ENCODE data around the gene ZNF490.
"Not testable (repeated sequence)": the region's sequence is repeated elsewhere in the genome, so short reads cannot be mapped to it uniquely, and the experiment has no call there.

ZNF490 gene

DNA sequence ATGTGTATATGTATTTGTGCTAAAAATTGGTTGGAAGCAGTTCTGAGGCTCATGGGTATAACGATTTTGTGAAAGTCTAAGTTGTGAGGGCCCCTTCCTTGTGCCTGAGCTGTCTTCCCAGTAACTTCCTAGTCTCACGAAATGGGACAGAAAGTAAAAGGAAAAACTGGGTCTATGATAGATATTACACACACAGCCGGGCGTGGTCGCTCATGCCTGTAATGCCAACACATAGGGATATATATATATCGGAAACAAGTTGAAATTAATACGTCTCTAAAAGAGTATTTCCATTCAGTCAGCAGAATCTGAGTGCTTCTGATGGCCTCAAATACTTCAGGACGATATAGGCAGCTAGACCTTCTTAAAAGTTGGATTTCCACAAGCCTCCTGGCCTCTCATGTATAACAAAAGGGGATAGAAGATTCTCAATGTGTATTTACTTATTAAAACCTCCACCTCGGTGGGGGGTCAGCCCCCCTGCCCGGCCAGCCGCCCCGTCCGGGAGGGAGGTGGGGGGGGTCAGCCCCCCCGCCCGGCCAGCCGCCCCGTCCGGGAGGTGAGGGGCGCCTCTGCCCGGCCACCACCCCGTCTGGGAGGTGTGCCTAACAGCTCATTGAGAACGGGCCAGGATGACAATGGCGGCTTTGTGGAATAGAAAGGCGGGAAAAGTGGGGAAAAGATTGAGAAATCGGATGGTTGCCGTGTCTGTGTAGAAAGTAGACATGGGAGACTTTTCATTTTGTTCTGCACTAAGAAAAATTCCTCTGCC lies 10.8 kb upstream of the ZNF490 start:
- H3K4me3 ChIP-seq (ENCODE audit: low read length in 2 of 2); H3K4me1 ChIP-seq (ENCODE audit: control insufficient read depth, insufficient read depth, low read length); H3K9ac ChIP-seq (ENCODE audit: low read length in 2 of 2); H3K27ac ChIP-seq (ENCODE audit: low read length); H3K9me3 ChIP-seq (ENCODE audit: control insufficient read depth in 2 of 2, low read length in 2 of 2); H3K36me3 ChIP-seq (ENCODE audit: control insufficient read depth in 2 of 2, insufficient read depth in 2 of 2, low read length in 2 of 2); H3K27me3 ChIP-seq (ENCODE audit: control insufficient read depth in 1 of 2, insufficient read depth in 2 of 2, low read length in 2 of 2): not testable (repeated sequence)

DNA sequence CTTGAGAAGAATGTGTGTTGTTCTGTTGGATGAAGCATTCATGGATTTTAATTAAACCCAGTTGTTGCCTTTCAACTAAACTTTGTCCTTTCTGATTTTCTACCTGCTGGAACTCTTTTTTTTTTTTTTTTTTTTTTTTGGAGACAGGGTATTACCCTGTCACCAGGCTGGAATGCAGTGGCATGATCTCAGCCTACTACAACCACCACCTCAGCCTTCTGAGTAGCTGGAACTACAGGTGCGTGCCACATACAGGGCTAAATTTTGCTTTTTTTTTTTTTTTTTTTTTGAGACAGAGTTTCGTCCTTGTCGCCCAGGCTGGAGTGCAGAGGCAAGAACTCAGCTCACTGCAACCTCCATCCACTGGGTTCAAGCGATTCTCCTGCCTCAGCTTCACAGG lies 7.0 kb upstream of the ZNF490 start:
- H3K9ac ChIP-seq (ENCODE audit: low read length in 2 of 2): no peak overlapping the region
- no peak overlapping the region for H3K27ac ChIP-seq (ENCODE audit: low read length)
- H3K4me1 ChIP-seq (ENCODE audit: control insufficient read depth, insufficient read depth, low read length): peaks cover 6% of the 10 kb centered on the region
- no peak overlapping the region for H3K4me3 ChIP-seq (ENCODE audit: low read length in 2 of 2)
- no peaks in the 10 kb centered on the region for H3K27me3 ChIP-seq (ENCODE audit: control insufficient read depth in 1 of 2, insufficient read depth in 2 of 2, low read length in 2 of 2)
- H3K36me3 ChIP-seq (ENCODE audit: control insufficient read depth in 2 of 2, insufficient read depth in 2 of 2, low read length in 2 of 2): peaks cover 8 to 11% of the 10 kb centered on the region in 2 donors
- no peaks in the 10 kb centered on the region for H3K9me3 ChIP-seq (ENCODE audit: control insufficient read depth in 2 of 2, low read length in 2 of 2)

DNA sequence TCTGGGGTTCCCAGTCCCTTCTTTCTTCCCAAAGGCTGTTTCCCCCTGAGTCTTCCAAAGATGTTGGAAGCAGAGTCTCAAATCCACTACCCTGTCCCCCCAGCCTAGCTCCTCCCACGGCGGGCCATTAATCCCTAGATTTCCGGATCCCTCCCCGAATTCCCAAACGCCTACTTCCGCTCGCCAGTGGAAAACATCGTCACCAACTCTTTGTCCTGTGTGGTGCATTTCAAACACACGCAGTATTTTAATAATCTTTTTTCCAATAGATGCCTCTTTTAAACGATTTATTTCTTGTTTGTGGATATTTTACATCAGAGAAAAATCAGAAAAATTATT lies 717 bp upstream of the ZNF490 start:
- Histone ChIP-seq H3K27ac (ENCODE audit: low read length) (peak overlapping the region; percentile 98), H3K9me3 (ENCODE audit: control insufficient read depth in 2 of 2, low read length in 2 of 2) (no peaks in the 10 kb centered on the region), H3K4me3 (ENCODE audit: low read length in 2 of 2) (peak overlapping the region; percentile 94 to 100), H3K27me3 (ENCODE audit: control insufficient read depth in 1 of 2, insufficient read depth in 2 of 2, low read length in 2 of 2) (no peaks in the 10 kb centered on the region), H3K9ac (ENCODE audit: low read length in 2 of 2) (peak overlapping the region; percentile 93 to 99), H3K4me1 (ENCODE audit: control insufficient read depth, insufficient read depth, low read length) (peaks cover 16% of the 10 kb centered on the region), H3K36me3 (ENCODE audit: control insufficient read depth in 2 of 2, insufficient read depth in 2 of 2, low read length in 2 of 2) (peaks cover 12 to 16% of the 10 kb centered on the region in 2 donors)

DNA sequence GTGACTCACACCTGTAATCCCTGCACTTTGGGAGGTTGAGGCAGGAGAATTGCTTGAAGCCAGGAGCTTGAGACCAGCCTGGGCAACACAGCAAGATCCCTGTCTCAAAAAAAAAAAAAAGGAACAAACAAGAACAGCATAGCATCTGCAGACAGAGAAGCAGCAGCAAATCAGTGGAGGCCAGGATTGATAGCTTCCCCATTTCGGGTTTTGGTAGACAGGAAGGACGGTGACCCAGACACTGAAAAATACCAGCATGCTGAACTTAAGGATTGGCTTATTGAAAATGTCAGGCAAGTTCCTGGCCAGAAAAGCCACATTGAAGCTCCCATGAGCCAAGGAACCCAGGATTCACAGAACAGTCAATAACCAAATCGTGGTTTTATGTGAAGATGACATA lies 3.0 kb downstream of the ZNF490 start:
- no peaks in the 10 kb centered on the region for H3K9me3 ChIP-seq (ENCODE audit: control insufficient read depth in 2 of 2, low read length in 2 of 2)
- H3K4me1 ChIP-seq (ENCODE audit: control insufficient read depth, insufficient read depth, low read length): peaks cover 10% of the 10 kb centered on the region
- H3K9ac ChIP-seq (ENCODE audit: low read length in 2 of 2): no peak overlapping the region
- no peak overlapping the region for H3K27ac ChIP-seq (ENCODE audit: low read length)
- peaks cover 4 to 10% of the 10 kb centered on the region in 2 donors for H3K36me3 ChIP-seq (ENCODE audit: control insufficient read depth in 2 of 2, insufficient read depth in 2 of 2, low read length in 2 of 2)
- H3K27me3 ChIP-seq (ENCODE audit: control insufficient read depth in 1 of 2, insufficient read depth in 2 of 2, low read length in 2 of 2): no peaks in the 10 kb centered on the region
- H3K4me3 ChIP-seq (ENCODE audit: low read length in 2 of 2): no peak overlapping the region

DNA sequence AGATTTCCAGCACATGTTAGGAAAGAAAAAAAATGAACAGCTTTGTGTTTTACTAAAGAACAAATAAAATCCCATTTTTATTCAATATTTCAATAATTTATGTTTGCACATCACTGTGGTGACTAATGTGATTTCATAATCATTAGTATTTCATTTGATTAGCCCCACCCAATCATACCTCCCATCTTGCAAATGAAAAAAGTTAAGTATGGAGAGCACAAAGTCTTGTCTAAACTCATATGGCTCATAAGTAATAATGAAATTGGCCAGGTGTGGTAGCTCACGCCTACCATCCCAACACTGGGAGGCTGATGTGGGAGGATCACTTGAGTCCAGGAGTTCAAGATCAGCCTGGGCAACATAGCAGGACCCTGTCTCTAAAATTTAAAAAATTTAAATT lies 3.8 kb downstream of the ZNF490 start:
- Histone ChIP-seq H3K4me1 (ENCODE audit: control insufficient read depth, insufficient read depth, low read length) (peaks cover 5% of the 10 kb centered on the region), H3K27ac (ENCODE audit: low read length) (no peak overlapping the region), H3K36me3 (ENCODE audit: control insufficient read depth in 2 of 2, insufficient read depth in 2 of 2, low read length in 2 of 2) (peaks cover 4 to 10% of the 10 kb centered on the region in 2 donors), H3K9me3 (ENCODE audit: control insufficient read depth in 2 of 2, low read length in 2 of 2) (no peaks in the 10 kb centered on the region), H3K27me3 (ENCODE audit: control insufficient read depth in 1 of 2, insufficient read depth in 2 of 2, low read length in 2 of 2) (no peaks in the 10 kb centered on the region), H3K9ac (ENCODE audit: low read length in 2 of 2) (no peak overlapping the region), H3K4me3 (ENCODE audit: low read length in 2 of 2) (no peak overlapping the region)

DNA sequence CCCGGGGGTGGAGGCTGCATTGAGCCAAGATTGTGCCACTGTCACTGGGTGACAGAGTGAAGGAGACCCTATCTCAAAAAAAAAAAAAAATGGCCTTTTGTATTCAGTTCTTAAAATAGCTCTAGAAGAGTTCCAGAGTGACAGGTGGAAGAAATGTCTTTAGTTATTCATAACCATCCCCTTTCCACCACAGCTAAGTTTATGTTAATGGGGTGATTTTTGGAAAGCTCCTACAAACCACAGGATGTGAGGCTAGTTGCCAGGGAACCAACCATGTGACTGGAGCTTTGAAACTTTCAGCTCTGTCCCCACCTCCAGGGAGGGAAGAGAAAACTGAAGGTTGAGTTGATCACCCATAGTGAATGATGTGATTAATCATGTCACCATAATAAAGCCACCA lies 6.9 kb downstream of the ZNF490 start:
- H3K27me3 ChIP-seq (ENCODE audit: control insufficient read depth in 1 of 2, insufficient read depth in 2 of 2, low read length in 2 of 2): no peaks in the 10 kb centered on the region
- peaks cover 1 to 16% of the 10 kb centered on the region in 2 donors for H3K36me3 ChIP-seq (ENCODE audit: control insufficient read depth in 2 of 2, insufficient read depth in 2 of 2, low read length in 2 of 2)
- H3K27ac ChIP-seq (ENCODE audit: low read length): no peak overlapping the region
- no peak overlapping the region for H3K9ac ChIP-seq (ENCODE audit: low read length in 2 of 2)
- no peaks in the 10 kb centered on the region for H3K9me3 ChIP-seq (ENCODE audit: control insufficient read depth in 2 of 2, low read length in 2 of 2)
- H3K4me1 ChIP-seq (ENCODE audit: control insufficient read depth, insufficient read depth, low read length): no peaks in the 10 kb centered on the region
- H3K4me3 ChIP-seq (ENCODE audit: low read length in 2 of 2): no peak overlapping the region

DNA sequence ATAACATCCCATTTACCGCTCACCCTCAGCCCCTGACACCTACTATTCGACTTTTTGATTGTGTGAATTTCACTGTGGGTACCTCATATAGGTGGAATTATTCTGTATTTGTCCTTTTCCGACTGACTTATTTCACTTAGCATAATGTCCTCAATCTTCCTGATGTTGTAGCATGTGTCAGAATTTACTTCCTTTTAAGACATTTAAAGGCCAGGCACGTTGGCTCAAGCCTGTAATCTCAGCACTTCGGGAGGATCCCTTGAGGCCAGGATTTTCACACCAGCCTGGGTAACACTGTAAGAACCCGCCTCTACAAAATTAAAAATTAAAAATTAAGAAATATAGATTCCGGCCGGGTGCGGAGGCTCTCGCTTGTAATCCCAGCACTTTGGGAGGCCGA lies 13.0 kb downstream of the ZNF490 start:
- no peak overlapping the region for H3K9ac ChIP-seq (ENCODE audit: low read length in 2 of 2)
- H3K4me1 ChIP-seq (ENCODE audit: control insufficient read depth, insufficient read depth, low read length): no peaks in the 10 kb centered on the region
- no peak overlapping the region for H3K4me3 ChIP-seq (ENCODE audit: low read length in 2 of 2)
- no peaks in the 10 kb centered on the region for H3K27me3 ChIP-seq (ENCODE audit: control insufficient read depth in 1 of 2, insufficient read depth in 2 of 2, low read length in 2 of 2)
- H3K27ac ChIP-seq (ENCODE audit: low read length): no peak overlapping the region
- peaks cover 3 to 10% of the 10 kb centered on the region in 2 donors for H3K36me3 ChIP-seq (ENCODE audit: control insufficient read depth in 2 of 2, insufficient read depth in 2 of 2, low read length in 2 of 2)
- H3K9me3 ChIP-seq (ENCODE audit: control insufficient read depth in 2 of 2, low read length in 2 of 2): no peaks in the 10 kb centered on the region

DNA sequence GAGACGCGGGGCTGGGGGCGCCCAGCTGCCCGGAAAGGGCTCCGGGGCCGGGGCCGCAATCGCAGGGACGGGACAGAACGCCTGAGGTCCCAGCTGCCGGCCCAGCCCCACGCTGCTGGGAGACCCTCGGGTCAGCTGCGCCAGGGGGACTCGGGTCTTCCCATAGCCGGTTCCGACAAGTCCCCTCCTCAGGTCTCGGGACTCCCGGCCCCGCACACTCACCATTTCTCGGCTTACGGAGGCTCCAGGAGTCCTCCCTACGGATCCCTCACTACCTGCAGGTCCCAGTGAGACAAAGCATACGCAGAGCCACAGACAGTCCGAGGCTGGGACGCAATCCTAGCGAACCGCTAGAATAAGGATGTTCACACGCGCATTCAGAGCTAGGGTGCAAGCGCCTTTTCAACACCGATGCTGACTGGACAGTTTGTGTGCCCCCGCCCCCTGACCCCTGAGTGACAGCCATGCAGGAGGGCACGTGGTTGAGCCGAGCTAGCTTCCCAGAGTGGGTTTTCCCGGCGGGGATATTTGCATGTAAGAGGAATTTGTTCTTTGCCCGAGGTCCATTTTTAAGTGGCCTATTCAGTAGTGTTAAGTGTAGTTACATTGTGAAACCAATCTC lies 13.6 kb downstream of the ZNF490 start:
- Histone ChIP-seq H3K27me3 (ENCODE audit: control insufficient read depth in 1 of 2, insufficient read depth in 2 of 2, low read length in 2 of 2) (no peaks in the 10 kb centered on the region), H3K4me1 (ENCODE audit: control insufficient read depth, insufficient read depth, low read length) (no peaks in the 10 kb centered on the region), H3K9ac (ENCODE audit: low read length in 2 of 2) (no peak overlapping the region), H3K27ac (ENCODE audit: low read length) (no peak overlapping the region), H3K9me3 (ENCODE audit: control insufficient read depth in 2 of 2, low read length in 2 of 2) (no peaks in the 10 kb centered on the region), H3K4me3 (ENCODE audit: low read length in 2 of 2) (no peak overlapping the region), H3K36me3 (ENCODE audit: control insufficient read depth in 2 of 2, insufficient read depth in 2 of 2, low read length in 2 of 2) (peaks cover 3 to 10% of the 10 kb centered on the region in 2 donors)

DNA sequence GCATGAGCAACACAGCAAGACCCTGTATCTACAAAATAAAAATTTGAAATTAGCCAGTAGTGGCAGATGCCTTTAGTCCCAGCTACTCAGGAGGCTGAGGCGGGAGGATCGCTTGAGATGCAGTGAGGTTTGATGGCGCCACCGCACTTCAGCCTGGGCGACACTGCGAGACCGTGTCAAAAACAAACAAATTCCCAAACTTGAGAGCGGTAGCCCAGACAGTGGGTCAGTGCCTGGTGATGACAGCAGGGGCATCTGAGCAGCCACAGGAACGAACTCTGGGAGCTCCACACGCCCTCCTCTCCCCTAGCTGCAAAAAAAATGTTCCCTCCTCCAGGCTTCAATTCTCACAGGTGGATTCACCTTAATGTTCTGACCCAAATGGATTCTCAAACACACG lies 14.1 kb downstream of the ZNF490 start:
- H3K4me3 ChIP-seq (ENCODE audit: low read length in 2 of 2): no peak overlapping the region
- H3K27ac ChIP-seq (ENCODE audit: low read length): no peak overlapping the region
- H3K9ac ChIP-seq (ENCODE audit: low read length in 2 of 2): no peak overlapping the region

DNA sequence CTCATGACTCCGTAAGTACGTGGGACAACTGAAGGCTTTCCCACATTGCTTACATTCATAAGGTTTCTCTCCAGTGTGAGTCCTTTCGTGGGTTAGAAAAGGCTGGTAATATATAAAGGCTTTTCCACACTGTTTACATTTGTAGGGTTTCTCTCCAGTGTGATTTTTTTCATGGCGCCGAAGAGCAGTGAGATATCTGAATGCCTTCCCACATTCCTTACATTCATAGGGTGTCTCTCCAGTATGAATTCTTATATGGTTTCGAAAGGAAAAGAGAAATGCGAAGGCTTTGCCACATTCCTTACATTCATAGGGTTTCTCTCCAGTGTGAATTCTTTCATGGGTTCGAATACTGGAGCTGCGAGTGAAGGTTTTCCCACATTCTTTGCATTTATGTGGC lies 29.5 kb downstream of the ZNF490 start:
- Histone ChIP-seq H3K9ac (ENCODE audit: low read length in 2 of 2) (no peak overlapping the region), H3K36me3 (ENCODE audit: control insufficient read depth in 2 of 2, insufficient read depth in 2 of 2, low read length in 2 of 2) (peaks cover 20 to 31% of the 10 kb centered on the region in 2 donors), H3K4me3 (ENCODE audit: low read length in 2 of 2) (no peak overlapping the region), H3K27me3 (ENCODE audit: control insufficient read depth in 1 of 2, insufficient read depth in 2 of 2, low read length in 2 of 2) (no peaks in the 10 kb centered on the region), H3K9me3 (ENCODE audit: control insufficient read depth in 2 of 2, low read length in 2 of 2) (peaks cover 11 to 12% of the 10 kb centered on the region in 2 donors), H3K4me1 (ENCODE audit: control insufficient read depth, insufficient read depth, low read length) (no peaks in the 10 kb centered on the region), H3K27ac (ENCODE audit: low read length) (no peak overlapping the region)

More for the DNA sequence above, 14.1 kb downstream of the ZNF490 start:
- H3K36me3 ChIP-seq (ENCODE audit: control insufficient read depth in 2 of 2, insufficient read depth in 2 of 2, low read length in 2 of 2): peaks cover 3 to 10% of the 10 kb centered on the region in 2 donors
- no peaks in the 10 kb centered on the region for H3K27me3 ChIP-seq (ENCODE audit: control insufficient read depth in 1 of 2, insufficient read depth in 2 of 2, low read length in 2 of 2)
- no peaks in the 10 kb centered on the region for H3K4me1 ChIP-seq (ENCODE audit: control insufficient read depth, insufficient read depth, low read length)
- no peaks in the 10 kb centered on the region for H3K9me3 ChIP-seq (ENCODE audit: control insufficient read depth in 2 of 2, low read length in 2 of 2)

DNA sequence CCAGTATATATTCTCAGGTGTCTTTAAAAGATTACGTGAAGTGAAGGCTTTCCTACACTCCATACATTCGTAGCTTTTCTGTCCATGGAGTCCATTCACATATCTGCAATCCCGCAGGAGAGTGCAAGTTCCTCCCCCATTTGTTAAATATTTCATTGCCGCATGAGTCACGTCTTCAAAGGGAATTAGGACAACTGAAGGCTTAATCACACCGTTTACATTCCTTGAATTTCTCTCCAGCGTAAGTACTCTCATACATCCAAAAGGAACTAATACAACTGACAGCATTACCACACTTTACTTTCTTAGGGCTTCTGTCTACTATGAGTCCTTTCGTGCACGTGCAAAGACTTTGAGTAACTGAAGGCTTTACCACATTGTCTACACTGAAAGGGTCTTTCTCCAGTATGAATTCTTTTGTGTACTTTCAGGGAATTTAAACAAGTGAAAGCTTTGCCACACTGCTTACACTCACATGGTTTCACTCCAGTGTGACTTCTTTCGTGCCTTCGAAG lies 30.4 kb downstream of the ZNF490 start:
- Histone ChIP-seq H3K4me1 (ENCODE audit: control insufficient read depth, insufficient read depth, low read length) (no peaks in the 10 kb centered on the region), H3K27ac (ENCODE audit: low read length) (no peak overlapping the region), H3K4me3 (ENCODE audit: low read length in 2 of 2) (no peak overlapping the region), H3K27me3 (ENCODE audit: control insufficient read depth in 1 of 2, insufficient read depth in 2 of 2, low read length in 2 of 2) (no peaks in the 10 kb centered on the region), H3K36me3 (ENCODE audit: control insufficient read depth in 2 of 2, insufficient read depth in 2 of 2, low read length in 2 of 2) (peaks cover 20 to 31% of the 10 kb centered on the region in 2 donors), H3K9ac (ENCODE audit: low read length in 2 of 2) (no peak overlapping the region), H3K9me3 (ENCODE audit: control insufficient read depth in 2 of 2, low read length in 2 of 2) (peaks cover 11 to 12% of the 10 kb centered on the region in 2 donors)
